GM18502 (cell line): Measurements from ENCODE around the gene TMED5.
"Not testable (repeated sequence)": the region's sequence is repeated elsewhere in the genome, so short reads cannot be mapped to it uniquely, and the experiment has no call there.

Experiments used
- ATAC-seq: cut with Tn5 transposase; IDR thresholded peaks from one replicate; pipeline ENCODE4 v1.9.1; 2021; ENCODE audit warnings: mild to moderate bottlenecking; ENCODE audit not compliant: unreplicated experiment, poor library complexity

Gene TMED5

GRCh38 chr1:93179886-93180722, at the start of gene TMED5:
Gene TMED5 (minus strand): TSS chr1:93180413. CDS start chr1:93180242, 171 bp downstream.
- ATAC-seq = peak; percentile 87

GRCh38 chr1:93223023-93223675, 42.9 kb upstream of the TMED5 start:
- no peak for ATAC-seq

GRCh38 chr1:93221913-93222312, 41.7 kb upstream of the TMED5 start:
- ATAC-seq = no peak

- ATAC-seq = not testable (repeated sequence)
Observed at GRCh38 chr1:93220716-93221115, 40.5 kb upstream of the TMED5 start.

GRCh38 chr1:93219443-93219842, 39.2 kb upstream of the TMED5 start:
- ATAC-seq = peak; percentile 67

GRCh38 chr1:93215322-93215721, 35.1 kb upstream of the TMED5 start:
- ATAC-seq = no peak

GRCh38 chr1:93207211-93207610, 27.0 kb upstream of the TMED5 start:
- ATAC-seq = no peak

- no peak for ATAC-seq
Observed at GRCh38 chr1:93206567-93206954, 26.3 kb upstream of the TMED5 start.

- no peak for ATAC-seq
Observed at GRCh38 chr1:93205892-93206566, 25.8 kb upstream of the TMED5 start.

- ATAC-seq = no peak
Observed at GRCh38 chr1:93200714-93201113, 20.5 kb upstream of the TMED5 start.

- ATAC-seq = no peak
Observed at GRCh38 chr1:93200086-93200620, 19.9 kb upstream of the TMED5 start.

GRCh38 chr1:93199150-93199549, 18.9 kb upstream of the TMED5 start:
- no peak for ATAC-seq

GRCh38 chr1:93196591-93196990, 16.4 kb upstream of the TMED5 start:
- ATAC-seq = no peak

GRCh38 chr1:93194231-93194990, 14.2 kb upstream of the TMED5 start:
- no peak for ATAC-seq

GRCh38 chr1:93190432-93190831, 10.2 kb upstream of the TMED5 start:
- no peak for ATAC-seq

- no peak for ATAC-seq
Observed at GRCh38 chr1:93186667-93187066, 6.5 kb upstream of the TMED5 start.

GRCh38 chr1:93180723-93181613, 755 bp upstream of the TMED5 start, which contains the start of gene CCDC18:
Gene CCDC18 (plus strand): TSS chr1:93180724. CDS start chr1:93183362, 2,638 bp downstream.
- ATAC-seq = peak; percentile 17

- no peak for ATAC-seq
Observed at GRCh38 chr1:93178418-93178817, 1.8 kb downstream of the TMED5 start.

GRCh38 chr1:93177991-93178390, 2.2 kb downstream of the TMED5 start:
- ATAC-seq = no peak
